SK-N-SH treated with all-trans-retinoic acid at 6 μM for 48 hours (cell line): ENCODE data around the gene FCN3.

Experiments
- ATAC-seq: fragments of 200-7000 bp; cut with Tn5 transposase; 3 replicates; pipeline ENCODE4 v1.9.1; 2020; ENCODE audit warnings: mild to moderate bottlenecking, moderate library complexity
- CREB5 ChIP-seq: fragments of 250-450 bp; sonication (Bioruptor Pico); IDR thresholded peaks from 2 replicates; pipeline ENCODE4 v1.5.1; 2020; ENCODE audit warnings: low read depth, mild to moderate bottlenecking, moderate library complexity
- CSRNP3 ChIP-seq: fragments of 250-450 bp; sonication (Bioruptor Pico); IDR thresholded peaks from 2 replicates; pipeline ENCODE4 v1.5.1; 2021; ENCODE audit warnings: mild to moderate bottlenecking, moderate library complexity
- OSR1 ChIP-seq: fragments of 250-450 bp; sonication (Bioruptor Pico); IDR thresholded peaks from 2 replicates; pipeline ENCODE4 v1.8.0; 2022; ENCODE audit warnings: moderate library complexity, mild to moderate bottlenecking, inconsistent platforms
- PATZ1 ChIP-seq: fragments of 250-450 bp; sonication (Bioruptor Pico); IDR thresholded peaks from 2 replicates; pipeline ENCODE4 v1.8.0; 2020; ENCODE audit warnings: mild to moderate bottlenecking, moderate library complexity, borderline replicate concordance
- PPARA ChIP-seq: fragments of 250-450 bp; sonication (Bioruptor Pico); IDR thresholded peaks from 2 replicates; pipeline ENCODE4 v1.5.0; 2020; ENCODE audit warnings: mild to moderate bottlenecking, borderline replicate concordance
- RARB ChIP-seq: fragments of 250-450 bp; sonication (Bioruptor Pico); IDR thresholded peaks from 2 replicates; pipeline ENCODE4 v1.8.0; 2021; ENCODE audit warnings: mild to moderate bottlenecking, moderate library complexity
- SNAI2 ChIP-seq: fragments of 250-450 bp; sonication (Bioruptor Pico); IDR thresholded peaks from 2 replicates; pipeline ENCODE4 v1.5.0; 2020; ENCODE audit warnings: mild to moderate bottlenecking, moderate library complexity
- TCF4 ChIP-seq: fragments of 250-450 bp; sonication (Bioruptor Pico); IDR thresholded peaks from 2 replicates; pipeline ENCODE4 v1.8.0; 2021; ENCODE audit warnings: mild to moderate bottlenecking, moderate library complexity, borderline replicate concordance
- TSHZ2 ChIP-seq: fragments of 250-450 bp; sonication (Bioruptor Pico); IDR thresholded peaks from 2 replicates; pipeline ENCODE4 v1.5.0; 2020; ENCODE audit warnings: mild to moderate bottlenecking, moderate library complexity
- ZFP3 ChIP-seq: fragments of 250-450 bp; sonication (Bioruptor Pico); IDR thresholded peaks from 2 replicates; pipeline ENCODE4 v1.5.0; 2020; ENCODE audit warnings: mild to moderate bottlenecking, moderate library complexity
- ZFP30 ChIP-seq: fragments of 450-650 bp; formaldehyde crosslinking; IDR thresholded peaks from 2 replicates; pipeline ENCODE4 v1.5.0; 2022; ENCODE audit warnings: mild to moderate bottlenecking, moderate library complexity
- ZNF565 ChIP-seq: fragments of 450-650 bp; formaldehyde crosslinking; conservative IDR thresholded peaks from 2 replicates; pipeline ENCODE4 v1.5.0; 2020; ENCODE audit warnings: low read depth, mild to moderate bottlenecking, moderate library complexity
- ZNF70 ChIP-seq: fragments of 450-650 bp; formaldehyde crosslinking; IDR thresholded peaks from 2 replicates; pipeline ENCODE4 v1.5.0; 2020; ENCODE audit warnings: mild to moderate bottlenecking, moderate library complexity
- ZNF8 ChIP-seq: fragments of 450-650 bp; formaldehyde crosslinking; IDR thresholded peaks from 2 replicates; pipeline ENCODE4 v1.5.0; 2020; ENCODE audit warnings: mild to moderate bottlenecking, moderate library complexity

FCN3 gene

GRCh38 chr1:27372808-27373690 lies 1.6 kb downstream of the FCN3 start:
- TF ChIP-seq PATZ1 (no peak), ZFP30 (no peak), OSR1 (no peak), TSHZ2 (CRISPR knock-in tag) (no peak), RARB (CRISPR knock-in tag) (no peak), ZNF565 (CRISPR knock-in tag) (no peak), TCF4 (CRISPR knock-in tag) (no peak), ZFP3 (no peak), ZNF70 (CRISPR knock-in tag) (no peak), PPARA (CRISPR knock-in tag) (no peak), CREB5 (CRISPR knock-in tag) (no peak), SNAI2 (CRISPR knock-in tag) (no peak)
- TF ChIP-seq, all 23 proteins: peak for 0
- ATAC-seq = peak; percentile 75

- TF ChIP-seq CREB5 (CRISPR knock-in tag) (no peak), ZNF8 (no peak), RARB (CRISPR knock-in tag) (no peak), SNAI2 (CRISPR knock-in tag) (no peak), PATZ1 (no peak), OSR1 (no peak), TSHZ2 (CRISPR knock-in tag) (no peak), ZFP30 (no peak), ZNF565 (CRISPR knock-in tag) (no peak), CSRNP3 (CRISPR knock-in tag) (no peak)
- no peak for ATAC-seq
Measured at GRCh38 chr1:27372022-27372807, 2.4 kb downstream of the FCN3 start.
